Panc1 (cell line): Measurements from ENCODE around the gene SPZ1. TPM values are rescaled to one million over a fixed set of nuclear protein-coding genes. Genes with fewer than 3 reads are reported as not detected.
"Not testable (repeated sequence)": the region's sequence is repeated elsewhere in the genome, so short reads cannot be mapped to it uniquely, and the experiment has no call there.

Experiments
- ATAC-seq: fragments of 200-7000 bp; cut with Tn5 transposase; 2 replicates; pipeline ENCODE4 v1.9.1; 2020; ENCODE audit warnings: mild to moderate bottlenecking, moderate library complexity
- BruUV-seq: library from RNA; stranded (reverse); fragments of 400-500 nt; replicated peaks from 2 replicates; lab custom pipeline; 2021; lab: Mats Ljungman, UMichigan
- CTCF ChIA-PET: fragments of 300-600 bp; sonication (Branson Sonifier 250); formaldehyde crosslinking; loops from one replicate; lab custom pipeline; 2022; ENCODE audit warnings: antibody characterized with exemption; lab: Charles Lee
- POLR2A ChIA-PET: fragments of 300-600 bp; sonication (Branson Sonifier 250); formaldehyde crosslinking; loops from one replicate; lab custom pipeline; 2022; ENCODE audit warnings: antibody characterized with exemption; lab: Charles Lee
- DNase-seq: peaks from one replicate; pipeline ENCODE4 v3.0.0-alpha.2; 2010; ENCODE audit warnings: low read depth, low spot score
- H3K27ac ChIP-seq: 2 replicates; pipeline ENCODE4 v1.5.1; 2011; ENCODE audit warnings: mild to moderate bottlenecking, low read length, inconsistent platforms
- H3K27me3 ChIP-seq: fragments of 200-500 bp; sonication (Bioruptor generic); 2 replicates; pipeline ENCODE4 v1.6.0; 2014; ENCODE audit warnings: low read length, inconsistent platforms; ENCODE audit not compliant: control insufficient read depth, insufficient read depth
- H3K36me3 ChIP-seq: fragments of 200-500 bp; sonication (Bioruptor generic); 2 replicates; pipeline ENCODE4 v1.5.1; 2014; ENCODE audit warnings: inconsistent platforms, mild to moderate bottlenecking, low read length, moderate library complexity; ENCODE audit not compliant: control insufficient read depth, insufficient read depth
- H3K4me1 ChIP-seq: 2 replicates; pipeline ENCODE4 v1.5.1; 2011; ENCODE audit warnings: inconsistent platforms, mild to moderate bottlenecking, low read length, moderate library complexity; ENCODE audit not compliant: control insufficient read depth, insufficient read depth
- H3K4me3 ChIP-seq, 2 experiments: 2 replicates each; pipeline ENCODE4 v1.5.1; 2011 to 2012; ENCODE audit warnings: low read depth in 2 of 2, low read length in 2 of 2, mild to moderate bottlenecking in 2 of 2, inconsistent platforms in 1 of 2, moderate library complexity in 1 of 2
- H3K9me3 ChIP-seq: fragments of 200-500 bp; sonication (Bioruptor generic); 2 replicates; pipeline ENCODE4 v1.5.1; 2014; ENCODE audit warnings: low read depth, mild to moderate bottlenecking, inconsistent platforms, low read length, moderate library complexity; ENCODE audit not compliant: control insufficient read depth, insufficient read depth
- CTCF ChIP-seq: fragments of 450-650 bp; IDR thresholded peaks from 2 replicates; pipeline ENCODE4 v1.5.1; 2017; ENCODE audit warnings: mild to moderate bottlenecking
- POLR2AphosphoS5 ChIP-seq: IDR thresholded peaks from 2 replicates; pipeline ENCODE4 v1.6.1; 2012; ENCODE audit warnings: mild to moderate bottlenecking, low read depth, low read length, moderate library complexity
- SIN3A ChIP-seq: IDR thresholded peaks from 2 replicates; pipeline ENCODE4 v1.6.1; 2012; ENCODE audit warnings: low read depth, mild to moderate bottlenecking, low read length, moderate library complexity, borderline replicate concordance; ENCODE audit not compliant: insufficient read depth
- TCF7L2 ChIP-seq: IDR thresholded peaks from 2 replicates; pipeline ENCODE4 v1.6.1; 2011; ENCODE audit warnings: mild to moderate bottlenecking, low read depth, low read length, inconsistent platforms
- in situ Hi-C: cut with HindIII; loops from 2 replicates; pipeline ENCODE4 v1.10.0; 2016; ENCODE audit warnings: low sequenced_read_pairs, low pct_unique_long_range_greater_than_20kb
- intact Hi-C: fragments of 100-400 bp; cut with micrococcal nuclease; formaldehyde crosslinking; loops from one replicate; pipeline ENCODE4 v1.10.0; 2022; ENCODE audit not compliant: unreplicated experiment
- total RNA-seq: library from RNA; stranded (reverse); gene quantifications from one replicate; pipeline ENCODE4 v1.2.1, GENCODE V29; 2021; ENCODE audit not compliant: unreplicated experiment
- TF ChIP-seq, protein P1 (sequence below), 2 experiments: IDR thresholded peaks; 2 replicates each; pipeline ENCODE4 v1.6.1; 2011 to 2012; ENCODE audit warnings: low read depth in 2 of 2, control low read depth in 1 of 2, low read length in 1 of 2, mild to moderate bottlenecking in 1 of 2, moderate library complexity in 1 of 2; ENCODE audit not compliant: insufficient read depth in 1 of 2

Gene SPZ1
- total RNA-seq, 1 experiment from 2014 or later: not detected

GRCh38 chr5:80300125-80300524 is 19.7 kb upstream of the SPZ1 start:
- DNase-seq: no peak
- Histone ChIP-seq H3K36me3 (no peaks in the 10 kb centered on the region), H3K27ac (no peak overlapping the region), H3K4me3 (no peak overlapping the region), H3K9me3 (no peaks in the 10 kb centered on the region), H3K27me3 (no peaks in the 10 kb centered on the region), H3K4me1 (no peaks in the 10 kb centered on the region)
- ChIA-PET CTCF (no interaction called here), POLR2A (no interaction called here)
- in situ Hi-C loops (no loop called here), intact Hi-C loops (no loop called here)
- ATAC-seq: no peak
- no TSS peak for BruUV-seq
- no peak for TF ChIP-seq CTCF
- no peak for TF ChIP-seq SIN3A
- no peak for TF ChIP-seq TCF7L2
- no peak for TF ChIP-seq POLR2AphosphoS5
- TF ChIP-seq, protein P1, sequence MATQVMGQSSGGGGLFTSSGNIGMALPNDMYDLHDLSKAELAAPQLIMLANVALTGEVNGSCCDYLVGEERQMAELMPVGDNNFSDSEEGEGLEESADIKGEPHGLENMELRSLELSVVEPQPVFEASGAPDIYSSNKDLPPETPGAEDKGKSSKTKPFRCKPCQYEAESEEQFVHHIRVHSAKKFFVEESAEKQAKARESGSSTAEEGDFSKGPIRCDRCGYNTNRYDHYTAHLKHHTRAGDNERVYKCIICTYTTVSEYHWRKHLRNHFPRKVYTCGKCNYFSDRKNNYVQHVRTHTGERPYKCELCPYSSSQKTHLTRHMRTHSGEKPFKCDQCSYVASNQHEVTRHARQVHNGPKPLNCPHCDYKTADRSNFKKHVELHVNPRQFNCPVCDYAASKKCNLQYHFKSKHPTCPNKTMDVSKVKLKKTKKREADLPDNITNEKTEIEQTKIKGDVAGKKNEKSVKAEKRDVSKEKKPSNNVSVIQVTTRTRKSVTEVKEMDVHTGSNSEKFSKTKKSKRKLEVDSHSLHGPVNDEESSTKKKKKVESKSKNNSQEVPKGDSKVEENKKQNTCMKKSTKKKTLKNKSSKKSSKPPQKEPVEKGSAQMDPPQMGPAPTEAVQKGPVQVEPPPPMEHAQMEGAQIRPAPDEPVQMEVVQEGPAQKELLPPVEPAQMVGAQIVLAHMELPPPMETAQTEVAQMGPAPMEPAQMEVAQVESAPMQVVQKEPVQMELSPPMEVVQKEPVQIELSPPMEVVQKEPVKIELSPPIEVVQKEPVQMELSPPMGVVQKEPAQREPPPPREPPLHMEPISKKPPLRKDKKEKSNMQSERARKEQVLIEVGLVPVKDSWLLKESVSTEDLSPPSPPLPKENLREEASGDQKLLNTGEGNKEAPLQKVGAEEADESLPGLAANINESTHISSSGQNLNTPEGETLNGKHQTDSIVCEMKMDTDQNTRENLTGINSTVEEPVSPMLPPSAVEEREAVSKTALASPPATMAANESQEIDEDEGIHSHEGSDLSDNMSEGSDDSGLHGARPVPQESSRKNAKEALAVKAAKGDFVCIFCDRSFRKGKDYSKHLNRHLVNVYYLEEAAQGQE (IDR thresholded peaks at IDR 0.05; ENCODE audit: insufficient read depth in 1 of 2, low read depth in 2 of 2, low read length in 1 of 2): no peak

GRCh38 chr5:80300796-80301195 is 19.0 kb upstream of the SPZ1 start:
- ATAC-seq, H3K9me3 ChIP-seq, H3K36me3 ChIP-seq, in situ Hi-C loops, H3K27me3 ChIP-seq, H3K4me3 ChIP-seq, BruUV-seq, DNase-seq, intact Hi-C loops, CTCF ChIA-PET, H3K27ac ChIP-seq, H3K4me1 ChIP-seq, POLR2A ChIA-PET: not testable (repeated sequence)

GRCh38 chr5:80301342-80301741 is 18.5 kb upstream of the SPZ1 start:
- H3K4me1 ChIP-seq, H3K27me3 ChIP-seq, H3K27ac ChIP-seq, DNase-seq, H3K36me3 ChIP-seq, H3K9me3 ChIP-seq, POLR2A ChIA-PET, BruUV-seq, in situ Hi-C loops, H3K4me3 ChIP-seq, CTCF ChIA-PET, intact Hi-C loops, ATAC-seq: not testable (repeated sequence)
